SK-N-MC (cell line): ENCODE data around the gene IRF4.

Experiments
- EZH2 ChIP-seq: fragments of 200-600 bp; sonication (generic); IDR thresholded peaks from one replicate; pipeline ENCODE4 v1.6.1; 2017; ENCODE audit warnings: antibody characterized with exemption
- POLR2AphosphoS5 ChIP-seq: IDR thresholded peaks from 2 replicates; pipeline ENCODE4 v1.6.1; 2012; ENCODE audit warnings: mild to moderate bottlenecking, low read depth, low read length, borderline replicate concordance

DNA sequence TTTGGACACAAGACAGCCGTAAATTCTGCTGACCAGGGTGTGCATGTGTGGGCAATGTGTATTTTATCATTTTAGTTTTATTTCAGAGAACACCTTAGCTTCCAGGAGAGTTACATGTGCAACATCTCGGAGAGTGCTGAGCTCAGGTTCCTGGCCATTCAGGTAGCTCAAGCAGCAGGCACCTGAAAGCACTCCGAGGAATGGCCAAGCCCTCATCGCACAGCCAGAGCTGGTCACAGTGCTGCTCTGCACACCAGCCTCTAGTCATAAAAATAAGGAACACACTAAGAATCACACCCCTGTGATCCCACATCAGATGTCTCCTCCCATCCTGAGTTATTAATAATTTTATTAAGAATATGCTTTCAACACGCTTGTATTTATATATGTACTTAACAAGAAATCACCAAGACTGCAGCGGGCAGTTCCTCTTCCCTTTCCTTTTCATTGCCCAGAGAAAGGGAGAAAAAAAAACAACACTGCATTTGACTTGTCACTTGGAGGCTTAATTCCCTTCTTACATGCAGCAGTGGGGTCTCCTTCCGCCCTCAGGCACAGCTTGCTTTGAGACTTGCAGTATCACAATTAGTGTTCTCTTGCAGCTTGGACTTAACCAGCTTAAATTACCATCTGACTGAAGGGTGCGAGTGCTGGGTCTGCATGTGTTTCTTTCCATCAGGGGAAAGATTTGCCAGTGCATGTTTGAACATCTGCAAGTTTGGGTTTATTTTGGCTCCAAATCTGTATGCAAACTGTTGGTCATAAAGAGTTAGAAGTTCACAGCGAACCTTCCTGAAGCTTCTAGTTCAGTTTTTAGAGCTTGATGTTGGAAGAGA is 36.0 kb upstream of the IRF4 start:
- TF ChIP-seq EZH2 = no peak
- TF ChIP-seq POLR2AphosphoS5 = no peak
